Mesendoderm (in vitro differentiated cells): ENCODE data around the gene CACNA1C.
A peak's percentile ranks its signal among the peaks of the same experiment; 100 is the strongest.

Experiments
- DNase-seq: peaks from one replicate; pipeline ENCODE4 v3.0.0; 2013
- H2AK5ac ChIP-seq: 2 replicates; pipeline ENCODE4 v1.6.1; 2013; ENCODE audit warnings: low read length, inconsistent platforms
- H2BK120ac ChIP-seq: 2 replicates; pipeline ENCODE4 v1.6.1; 2013; ENCODE audit warnings: low read depth, mild to moderate bottlenecking, low read length, moderate library complexity, mixed read lengths
- H2BK15ac ChIP-seq: replicated peaks from 2 replicates; pipeline ENCODE4 v1.6.1; 2013; ENCODE audit warnings: low read depth, mild to moderate bottlenecking, moderate library complexity
- H2BK5ac ChIP-seq: 2 replicates; pipeline ENCODE4 v1.6.1; 2013; ENCODE audit warnings: low read length, inconsistent platforms
- H3K18ac ChIP-seq: 2 replicates; pipeline ENCODE4 v1.6.1; 2013; ENCODE audit warnings: mild to moderate bottlenecking, low read length, mixed read lengths
- H3K23ac ChIP-seq: one replicate; pipeline ENCODE4 v1.6.1; 2013; ENCODE audit warnings: low read length
- H3K27ac ChIP-seq: 2 replicates; pipeline ENCODE4 v1.5.1; 2013; ENCODE audit warnings: low read depth, mild to moderate bottlenecking, inconsistent platforms, low read length, moderate library complexity
- H3K27me3 ChIP-seq: 2 replicates; pipeline ENCODE4 v1.6.1; 2013; ENCODE audit warnings: low read length, control low read depth, mild to moderate bottlenecking, inconsistent platforms; ENCODE audit not compliant: insufficient read depth, poor library complexity
- H3K36me3 ChIP-seq: 2 replicates; pipeline ENCODE4 v1.6.1; 2013; ENCODE audit warnings: low read length, inconsistent platforms; ENCODE audit not compliant: control insufficient read depth, insufficient read depth
- H3K4ac ChIP-seq: one replicate; pipeline ENCODE4 v1.6.1; 2013; ENCODE audit warnings: low read depth, mild to moderate bottlenecking, low read length, moderate library complexity
- H3K4me1 ChIP-seq: 2 replicates; pipeline ENCODE4 v1.6.1; 2013; ENCODE audit warnings: low read depth, low read length, inconsistent platforms; ENCODE audit not compliant: control insufficient read depth
- H3K4me2 ChIP-seq: 2 replicates; pipeline ENCODE4 v1.6.1; 2013; ENCODE audit warnings: low read length
- H3K4me3 ChIP-seq: 2 replicates; pipeline ENCODE4 v1.5.1; 2013; ENCODE audit warnings: mild to moderate bottlenecking, low read length
- H3K56ac ChIP-seq: one replicate; pipeline ENCODE4 v1.6.1; 2013; ENCODE audit warnings: low read length
- H3K79me1 ChIP-seq: 2 replicates; pipeline ENCODE4 v1.6.1; 2013; ENCODE audit warnings: low read length, inconsistent platforms
- H3K79me2 ChIP-seq: 2 replicates; pipeline ENCODE4 v1.6.1; 2013; ENCODE audit warnings: mild to moderate bottlenecking, low read length; ENCODE audit not compliant: control insufficient read depth, insufficient read depth
- H3K9ac ChIP-seq: 2 replicates; pipeline ENCODE4 v1.6.1; 2013; ENCODE audit warnings: low read length, inconsistent platforms
- H4K5ac ChIP-seq: one replicate; pipeline ENCODE4 v1.6.1; 2013; ENCODE audit warnings: low read length
- H4K8ac ChIP-seq: one replicate; pipeline ENCODE4 v1.6.1; 2013; ENCODE audit warnings: low read depth, mild to moderate bottlenecking, control low read depth, low read length, moderate library complexity
- WGBS: extraction: QIAGEN DNeasy Blood & Tissue Kit; methylation state at CpG from one replicate; pipeline ENCODE4 v1.1.7; 2013; ENCODE audit warnings: low lambda C conversion rate, missing lambda C conversion rate; ENCODE audit not compliant: insufficient coverage; ENCODE audit errors: extremely low coverage; 5-methylcytosine and 5-hydroxymethylcytosine counted together

The CACNA1C gene

DNA sequence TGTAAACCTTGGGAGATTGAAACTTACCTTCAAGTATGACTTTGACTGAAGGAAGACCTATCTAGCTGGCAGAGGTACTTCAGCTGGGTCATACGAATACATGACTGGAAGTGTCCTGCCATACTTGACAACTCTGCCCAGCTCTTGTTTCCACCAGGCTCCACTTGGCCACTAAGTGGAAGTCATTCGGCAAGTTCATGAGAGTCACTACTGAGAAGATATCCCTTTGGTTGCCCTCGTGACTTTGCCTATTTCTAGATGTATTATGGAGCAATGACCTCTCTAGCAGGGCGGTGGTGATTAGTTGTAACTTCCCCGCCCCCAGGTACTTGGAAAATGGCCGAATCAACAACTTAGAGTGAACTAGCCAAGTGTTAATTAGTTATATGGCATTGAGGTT is 8.6 kb upstream of the CACNA1C start:
- H3K27ac ChIP-seq: no peak overlapping the region
- H3K4me3 ChIP-seq: no peak overlapping the region
- no CpG with 5 or more reads among the region's 6 CpGs for WGBS
- H3K4me1 ChIP-seq: no peaks in the 10 kb centered on the region
- no peaks in the 10 kb centered on the region for H3K79me1 ChIP-seq
- no peak overlapping the region for H3K23ac ChIP-seq
- no peak overlapping the region for H3K4me2 ChIP-seq
- H2BK15ac ChIP-seq: no peak overlapping the region
- no peaks in the 10 kb centered on the region for H3K27me3 ChIP-seq
- no peak overlapping the region for H2BK5ac ChIP-seq
- H3K36me3 ChIP-seq: no peaks in the 10 kb centered on the region
- no peak for DNase-seq
- no peak overlapping the region for H3K9ac ChIP-seq
- H3K18ac ChIP-seq: no peak overlapping the region
- no peak overlapping the region for H3K4ac ChIP-seq
- no peak overlapping the region for H3K56ac ChIP-seq
- no peak overlapping the region for H4K5ac ChIP-seq
- H4K8ac ChIP-seq: no peak overlapping the region
- H2BK120ac ChIP-seq: no peak overlapping the region
- no peaks in the 10 kb centered on the region for H3K79me2 ChIP-seq
- H2AK5ac ChIP-seq: no peak overlapping the region

DNA sequence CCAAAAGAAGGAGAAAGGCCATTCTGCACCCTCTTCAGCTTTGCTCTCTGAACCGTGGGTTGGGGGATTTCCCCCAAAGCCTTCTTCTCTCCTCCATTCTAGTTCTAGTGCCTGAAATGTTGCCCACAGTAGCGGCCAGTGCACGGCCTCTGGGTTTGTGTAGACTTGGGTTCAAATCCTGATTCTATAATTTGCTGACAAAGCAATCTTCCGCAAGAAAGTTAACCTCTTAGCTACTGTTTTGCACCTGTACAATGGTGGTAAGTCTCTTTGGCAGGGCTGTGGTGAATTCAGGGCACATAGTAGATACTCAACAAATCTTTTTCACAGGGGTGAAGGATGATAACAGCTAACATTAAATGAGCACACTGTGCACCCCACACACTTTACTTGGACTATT is 5.8 kb upstream of the CACNA1C start:
- Histone ChIP-seq H3K4ac (no peak overlapping the region), H2BK15ac (no peak overlapping the region), H4K5ac (no peak overlapping the region), H3K79me2 (no peaks in the 10 kb centered on the region), H3K23ac (no peak overlapping the region), H3K4me1 (no peaks in the 10 kb centered on the region), H3K4me3 (no peak overlapping the region), H2BK120ac (no peak overlapping the region), H3K18ac (no peak overlapping the region), H3K27me3 (peaks cover 4% of the 10 kb centered on the region), H3K79me1 (no peaks in the 10 kb centered on the region), H3K36me3 (no peaks in the 10 kb centered on the region), H3K4me2 (no peak overlapping the region), H2AK5ac (no peak overlapping the region), H3K56ac (no peak overlapping the region), H2BK5ac (no peak overlapping the region), H4K8ac (no peak overlapping the region), H3K27ac (no peak overlapping the region), H3K9ac (no peak overlapping the region)
- no peak for DNase-seq
- no CpG with 5 or more reads among the region's 4 CpGs for WGBS

- Histone ChIP-seq H3K36me3 (no peaks in the 10 kb centered on the region), H3K4me2 (no peak overlapping the region), H2BK5ac (no peak overlapping the region), H3K4me3 (no peak overlapping the region), H3K27me3 (peaks cover 4% of the 10 kb centered on the region), H3K18ac (no peak overlapping the region), H3K79me2 (no peaks in the 10 kb centered on the region), H3K79me1 (no peaks in the 10 kb centered on the region), H4K8ac (no peak overlapping the region), H4K5ac (no peak overlapping the region), H3K56ac (no peak overlapping the region), H3K4ac (no peak overlapping the region), H2BK15ac (no peak overlapping the region), H2BK120ac (no peak overlapping the region), H3K23ac (no peak overlapping the region), H3K4me1 (no peaks in the 10 kb centered on the region), H3K9ac (no peak overlapping the region), H3K27ac (no peak overlapping the region), H2AK5ac (no peak overlapping the region)
- no CpG with 5 or more reads among the region's 7 CpGs for WGBS
- no peak for DNase-seq
Observed at GRCh38 chr12:2047752-2048151, 5.0 kb upstream of the CACNA1C start.

- H4K8ac ChIP-seq: no peak overlapping the region
- no peak overlapping the region for H2BK5ac ChIP-seq
- H4K5ac ChIP-seq: no peak overlapping the region
- DNase-seq: no peak
- peaks cover 12% of the 10 kb centered on the region for H3K27me3 ChIP-seq
- H2BK15ac ChIP-seq: no peak overlapping the region
- WGBS: no CpG with 5 or more reads among the region's 8 CpGs
- no peak overlapping the region for H3K56ac ChIP-seq
- H3K36me3 ChIP-seq: no peaks in the 10 kb centered on the region
- no peak overlapping the region for H3K4me2 ChIP-seq
- no peak overlapping the region for H3K23ac ChIP-seq
- H3K79me1 ChIP-seq: no peaks in the 10 kb centered on the region
- no peaks in the 10 kb centered on the region for H3K79me2 ChIP-seq
- H3K27ac ChIP-seq: no peak overlapping the region
- no peaks in the 10 kb centered on the region for H3K4me1 ChIP-seq
- no peak overlapping the region for H3K4ac ChIP-seq
- H3K4me3 ChIP-seq: no peak overlapping the region
- no peak overlapping the region for H3K18ac ChIP-seq
- H2AK5ac ChIP-seq: no peak overlapping the region
- no peak overlapping the region for H3K9ac ChIP-seq
- no peak overlapping the region for H2BK120ac ChIP-seq
Observed at GRCh38 chr12:2049604-2050540, 2.9 kb upstream of the CACNA1C start.

- Histone ChIP-seq H3K79me1 (no peaks in the 10 kb centered on the region), H3K4me3 (peak overlapping the region; percentile 19), H3K9ac (peak overlapping the region; percentile 37), H3K4me1 (no peaks in the 10 kb centered on the region), H4K5ac (no peak overlapping the region), H3K23ac (no peak overlapping the region), H2AK5ac (no peak overlapping the region), H2BK120ac (no peak overlapping the region), H3K4ac (no peak overlapping the region), H3K27me3 (peaks cover 12% of the 10 kb centered on the region), H4K8ac (no peak overlapping the region), H2BK5ac (no peak overlapping the region), H3K79me2 (no peaks in the 10 kb centered on the region), H3K18ac (no peak overlapping the region), H3K36me3 (no peaks in the 10 kb centered on the region), H3K56ac (peak overlapping the region; percentile 22), H2BK15ac (no peak overlapping the region), H3K27ac (no peak overlapping the region), H3K4me2 (peak overlapping the region; percentile 58)
- no CpG with 5 or more reads among the region's 52 CpGs for WGBS
- DNase-seq: no peak
Observed at GRCh38 chr12:2051700-2052621, 826 bp upstream of the CACNA1C start.
